Measurements from ENCODE around the gene XIRP2.

DNA sequence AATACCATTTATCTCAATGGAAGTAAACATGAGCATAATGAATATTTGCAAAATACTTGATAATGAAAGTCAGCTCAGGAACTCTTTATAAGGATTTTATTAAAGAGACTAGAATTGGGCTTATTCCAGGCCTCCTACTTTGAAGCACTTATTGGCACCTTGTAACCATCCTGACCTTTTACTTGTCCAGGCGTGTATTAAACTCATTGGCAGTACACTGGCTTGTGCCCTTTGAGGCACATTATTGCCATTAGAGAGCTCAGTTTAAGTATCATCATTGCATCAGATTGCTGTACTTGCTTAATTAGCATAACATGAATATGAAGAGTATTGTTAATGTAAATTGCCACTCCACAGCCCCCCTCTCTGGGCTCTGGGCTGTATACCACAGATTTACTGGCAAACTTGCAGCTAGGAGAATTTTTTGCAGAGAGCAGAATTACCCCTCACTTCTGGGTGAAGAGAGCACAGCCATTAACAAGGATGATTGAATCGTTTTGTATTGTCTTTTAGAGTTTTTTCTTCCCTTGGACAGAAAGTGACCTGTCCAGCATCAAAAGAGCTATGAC is 72.5 kb downstream of the XIRP2 start:
- TF ChIP-seq, protein P1, sequence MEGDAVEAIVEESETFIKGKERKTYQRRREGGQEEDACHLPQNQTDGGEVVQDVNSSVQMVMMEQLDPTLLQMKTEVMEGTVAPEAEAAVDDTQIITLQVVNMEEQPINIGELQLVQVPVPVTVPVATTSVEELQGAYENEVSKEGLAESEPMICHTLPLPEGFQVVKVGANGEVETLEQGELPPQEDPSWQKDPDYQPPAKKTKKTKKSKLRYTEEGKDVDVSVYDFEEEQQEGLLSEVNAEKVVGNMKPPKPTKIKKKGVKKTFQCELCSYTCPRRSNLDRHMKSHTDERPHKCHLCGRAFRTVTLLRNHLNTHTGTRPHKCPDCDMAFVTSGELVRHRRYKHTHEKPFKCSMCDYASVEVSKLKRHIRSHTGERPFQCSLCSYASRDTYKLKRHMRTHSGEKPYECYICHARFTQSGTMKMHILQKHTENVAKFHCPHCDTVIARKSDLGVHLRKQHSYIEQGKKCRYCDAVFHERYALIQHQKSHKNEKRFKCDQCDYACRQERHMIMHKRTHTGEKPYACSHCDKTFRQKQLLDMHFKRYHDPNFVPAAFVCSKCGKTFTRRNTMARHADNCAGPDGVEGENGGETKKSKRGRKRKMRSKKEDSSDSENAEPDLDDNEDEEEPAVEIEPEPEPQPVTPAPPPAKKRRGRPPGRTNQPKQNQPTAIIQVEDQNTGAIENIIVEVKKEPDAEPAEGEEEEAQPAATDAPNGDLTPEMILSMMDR (IDR thresholded peaks at IDR 0.05; ENCODE audit: low read depth, low read length, missing input control) = no peak
- no peak for TF ChIP-seq RXRA (IDR thresholded peaks at IDR 0.05)
- no peak for TF ChIP-seq FOXA1 (IDR thresholded peaks at IDR 0.05)
- TF ChIP-seq RAD21 (IDR thresholded peaks at IDR 0.05) = no peak
- TF ChIP-seq YY1 (IDR thresholded peaks at IDR 0.05) = no peak
- no peak for TF ChIP-seq GABPA (IDR thresholded peaks at IDR 0.05 in 1 of 2, conservative IDR thresholded peaks at IDR 0.05 in 1 of 2)
- TF ChIP-seq, protein P2, sequence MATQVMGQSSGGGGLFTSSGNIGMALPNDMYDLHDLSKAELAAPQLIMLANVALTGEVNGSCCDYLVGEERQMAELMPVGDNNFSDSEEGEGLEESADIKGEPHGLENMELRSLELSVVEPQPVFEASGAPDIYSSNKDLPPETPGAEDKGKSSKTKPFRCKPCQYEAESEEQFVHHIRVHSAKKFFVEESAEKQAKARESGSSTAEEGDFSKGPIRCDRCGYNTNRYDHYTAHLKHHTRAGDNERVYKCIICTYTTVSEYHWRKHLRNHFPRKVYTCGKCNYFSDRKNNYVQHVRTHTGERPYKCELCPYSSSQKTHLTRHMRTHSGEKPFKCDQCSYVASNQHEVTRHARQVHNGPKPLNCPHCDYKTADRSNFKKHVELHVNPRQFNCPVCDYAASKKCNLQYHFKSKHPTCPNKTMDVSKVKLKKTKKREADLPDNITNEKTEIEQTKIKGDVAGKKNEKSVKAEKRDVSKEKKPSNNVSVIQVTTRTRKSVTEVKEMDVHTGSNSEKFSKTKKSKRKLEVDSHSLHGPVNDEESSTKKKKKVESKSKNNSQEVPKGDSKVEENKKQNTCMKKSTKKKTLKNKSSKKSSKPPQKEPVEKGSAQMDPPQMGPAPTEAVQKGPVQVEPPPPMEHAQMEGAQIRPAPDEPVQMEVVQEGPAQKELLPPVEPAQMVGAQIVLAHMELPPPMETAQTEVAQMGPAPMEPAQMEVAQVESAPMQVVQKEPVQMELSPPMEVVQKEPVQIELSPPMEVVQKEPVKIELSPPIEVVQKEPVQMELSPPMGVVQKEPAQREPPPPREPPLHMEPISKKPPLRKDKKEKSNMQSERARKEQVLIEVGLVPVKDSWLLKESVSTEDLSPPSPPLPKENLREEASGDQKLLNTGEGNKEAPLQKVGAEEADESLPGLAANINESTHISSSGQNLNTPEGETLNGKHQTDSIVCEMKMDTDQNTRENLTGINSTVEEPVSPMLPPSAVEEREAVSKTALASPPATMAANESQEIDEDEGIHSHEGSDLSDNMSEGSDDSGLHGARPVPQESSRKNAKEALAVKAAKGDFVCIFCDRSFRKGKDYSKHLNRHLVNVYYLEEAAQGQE (IDR thresholded peaks at IDR 0.05) = no peak

Measured in liver (tissue), 3 donors.